Retinal pigment epithelial cell (primary cell): ENCODE data around the gene DPEP2.
"Not testable (repeated sequence)": the region's sequence is repeated elsewhere in the genome, so short reads cannot be mapped to it uniquely, and the experiment has no call there.

Experiments used
- DNase-seq: peaks from one replicate; pipeline ENCODE4 v3.0.0-alpha.2; 2010; ENCODE audit warnings: low read depth
- H3K4me3 ChIP-seq: 2 replicates; pipeline ENCODE4 v1.5.1; 2011; ENCODE audit warnings: mild to moderate bottlenecking, low read length, control low read depth, moderate library complexity
- TF ChIP-seq, protein P1 (sequence below): conservative IDR thresholded peaks from 2 replicates; pipeline ENCODE4 v1.5.1; 2011; ENCODE audit warnings: low read depth, low read length, control low read depth, inconsistent platforms

The DPEP2 gene

DNA sequence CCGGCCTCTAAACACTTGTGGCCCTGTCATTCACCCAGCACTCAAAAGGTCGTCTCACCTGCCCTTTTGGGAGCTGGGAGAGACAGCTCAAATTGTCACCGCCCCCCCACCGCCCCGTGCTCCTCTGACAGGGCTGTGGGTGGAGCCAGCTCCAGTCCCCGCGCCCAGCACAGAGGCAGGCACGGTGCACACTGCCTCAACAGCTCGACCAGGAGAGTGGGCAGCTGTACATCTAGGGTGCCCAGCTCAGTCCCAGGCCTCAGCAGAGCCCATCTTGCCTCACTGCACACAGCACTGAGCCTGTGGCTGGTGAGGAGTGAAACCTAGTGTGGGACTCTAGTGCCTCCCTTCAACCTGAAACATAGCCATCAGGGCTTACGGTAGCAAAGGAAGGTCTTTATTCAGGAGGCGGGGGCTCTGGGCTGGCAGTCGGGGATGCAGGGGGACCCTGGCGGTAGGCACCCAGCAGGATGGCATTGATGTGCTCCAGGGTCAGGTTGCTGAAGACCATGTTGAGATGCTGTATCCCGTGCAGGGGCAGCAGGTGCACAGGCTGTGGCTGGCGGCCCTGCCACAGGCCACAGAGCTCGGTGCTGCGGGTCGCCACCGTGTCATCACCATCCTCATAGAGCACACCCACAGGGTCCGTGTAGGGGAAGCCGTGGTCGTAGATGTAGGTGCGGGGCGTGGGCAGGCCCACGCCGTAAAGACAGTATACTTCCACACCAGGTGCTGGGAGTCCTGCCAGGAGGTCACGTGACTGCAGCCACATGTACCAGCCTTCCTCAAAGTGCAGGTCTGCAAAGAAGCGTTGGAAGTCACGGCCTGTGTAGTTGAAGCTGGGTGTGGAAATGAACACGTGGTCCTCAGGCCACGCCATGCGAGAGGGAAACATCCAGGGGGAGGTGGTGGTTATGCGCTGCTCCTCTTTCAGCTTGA lies 59.5 kb downstream of the DPEP2 start:
- DNase-seq = no peak
- TF ChIP-seq, protein P1, sequence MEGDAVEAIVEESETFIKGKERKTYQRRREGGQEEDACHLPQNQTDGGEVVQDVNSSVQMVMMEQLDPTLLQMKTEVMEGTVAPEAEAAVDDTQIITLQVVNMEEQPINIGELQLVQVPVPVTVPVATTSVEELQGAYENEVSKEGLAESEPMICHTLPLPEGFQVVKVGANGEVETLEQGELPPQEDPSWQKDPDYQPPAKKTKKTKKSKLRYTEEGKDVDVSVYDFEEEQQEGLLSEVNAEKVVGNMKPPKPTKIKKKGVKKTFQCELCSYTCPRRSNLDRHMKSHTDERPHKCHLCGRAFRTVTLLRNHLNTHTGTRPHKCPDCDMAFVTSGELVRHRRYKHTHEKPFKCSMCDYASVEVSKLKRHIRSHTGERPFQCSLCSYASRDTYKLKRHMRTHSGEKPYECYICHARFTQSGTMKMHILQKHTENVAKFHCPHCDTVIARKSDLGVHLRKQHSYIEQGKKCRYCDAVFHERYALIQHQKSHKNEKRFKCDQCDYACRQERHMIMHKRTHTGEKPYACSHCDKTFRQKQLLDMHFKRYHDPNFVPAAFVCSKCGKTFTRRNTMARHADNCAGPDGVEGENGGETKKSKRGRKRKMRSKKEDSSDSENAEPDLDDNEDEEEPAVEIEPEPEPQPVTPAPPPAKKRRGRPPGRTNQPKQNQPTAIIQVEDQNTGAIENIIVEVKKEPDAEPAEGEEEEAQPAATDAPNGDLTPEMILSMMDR = no peak
- no peak overlapping the region for H3K4me3 ChIP-seq

DNA sequence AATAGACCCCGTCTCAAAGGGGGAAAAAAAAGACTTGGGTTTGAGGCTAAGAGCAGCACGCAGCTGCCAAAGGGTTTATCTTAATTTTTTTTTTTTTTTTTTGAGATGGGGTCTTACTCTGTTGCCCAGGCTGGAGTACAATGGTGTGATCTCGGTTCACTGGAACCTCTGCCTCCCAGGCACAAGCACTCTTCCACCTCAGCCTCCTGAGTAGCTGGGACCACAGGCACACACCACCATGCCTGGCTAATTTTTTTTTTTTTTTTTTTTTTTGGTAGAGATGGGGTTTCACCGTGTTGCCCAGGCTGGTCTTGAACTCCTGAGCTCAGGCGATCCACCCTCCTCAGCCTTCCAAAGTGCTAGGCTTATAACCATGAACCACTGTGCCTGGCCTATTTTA lies 61.6 kb downstream of the DPEP2 start:
- H3K4me3 ChIP-seq, DNase-seq: not testable (repeated sequence)
